GM21423 (cell line): ENCODE measurements around the gene AOPEP.

Experiments used
- ATAC-seq: cut with Tn5 transposase; IDR thresholded peaks from one replicate; pipeline ENCODE4 v1.9.1; 2021; ENCODE audit warnings: mild to moderate bottlenecking, moderate library complexity; ENCODE audit not compliant: unreplicated experiment

The AOPEP gene

GRCh38 chr9:95028853-95029219 lies 302.3 kb downstream of the AOPEP start:
- ATAC-seq = no peak

- ATAC-seq = no peak
These were observed 302.8 kb downstream of the AOPEP start for GRCh38 chr9:95029288-95029687.

GRCh38 chr9:95029720-95030119 lies 303.2 kb downstream of the AOPEP start:
- ATAC-seq = no peak

GRCh38 chr9:95030344-95030743 lies 303.8 kb downstream of the AOPEP start:
- ATAC-seq = no peak

GRCh38 chr9:95030920-95031642 lies 304.6 kb downstream of the AOPEP start:
- no peak for ATAC-seq

GRCh38 chr9:95031711-95032461 lies 305.4 kb downstream of the AOPEP start:
- ATAC-seq = no peak

- ATAC-seq = no peak
These were observed 306.3 kb downstream of the AOPEP start for GRCh38 chr9:95032580-95033341.

GRCh38 chr9:95035846-95036245 lies 309.3 kb downstream of the AOPEP start:
- no peak for ATAC-seq

- no peak for ATAC-seq
These were observed 310.2 kb downstream of the AOPEP start for GRCh38 chr9:95036676-95037075.

GRCh38 chr9:95037789-95038521 lies 311.5 kb downstream of the AOPEP start:
- ATAC-seq = no peak

- no peak for ATAC-seq
These were observed 312.2 kb downstream of the AOPEP start for GRCh38 chr9:95038666-95039065.

- no peak for ATAC-seq
These were observed 313.6 kb downstream of the AOPEP start for GRCh38 chr9:95040106-95040505.

- no peak for ATAC-seq
These were observed 317.3 kb downstream of the AOPEP start for GRCh38 chr9:95043826-95044225.

GRCh38 chr9:95044731-95045508 lies 318.4 kb downstream of the AOPEP start:
- ATAC-seq = no peak

GRCh38 chr9:95045751-95046150 lies 319.3 kb downstream of the AOPEP start:
- no peak for ATAC-seq

- ATAC-seq = no peak
These were observed 321.1 kb downstream of the AOPEP start for GRCh38 chr9:95047452-95048224.

GRCh38 chr9:95048225-95049087 lies 322.0 kb downstream of the AOPEP start:
- peak; percentile 88 for ATAC-seq

- no peak for ATAC-seq
These were observed 323.3 kb downstream of the AOPEP start for GRCh38 chr9:95049761-95050160.
